ENCODE results near the gene ZNF302. TPM values are rescaled to one million over a fixed set of nuclear protein-coding genes. Genes with fewer than 3 reads are reported as not detected.

ZNF302 gene
- polyA plus RNA-seq, 1 experiment = 29.1 TPM

GRCh38 chr19:34645551-34645950 lies 31.9 kb upstream of the ZNF302 start:
- no peaks in the 10 kb centered on the region; the same call in 1 of the 2 replicates for H3K9me3 ChIP-seq (ENCODE audit: control insufficient read depth, insufficient read depth, low read length)
- TF ChIP-seq CTCF (IDR thresholded peaks at IDR 0.05; ENCODE audit: low read depth, low read length) = no peak
- no peak overlapping the region for H3K4me3 ChIP-seq (ENCODE audit: low read depth, low read length)
- no peaks in the 10 kb centered on the region for H3K27me3 ChIP-seq (ENCODE audit: control insufficient read depth, insufficient read depth, low read length)
- no peak overlapping the region for H3K27ac ChIP-seq (ENCODE audit: low read depth, low read length)
- CTCF ChIA-PET = interaction anchor here (1.1 kb wide), 1 partner anchor 66 kb away, joined by 3 read pairs; no protein-coding TSS in a partner anchor
- POLR2A ChIA-PET = no interaction called here
- no peak for DNase-seq (ENCODE audit: low read depth, low spot score)

DNA sequence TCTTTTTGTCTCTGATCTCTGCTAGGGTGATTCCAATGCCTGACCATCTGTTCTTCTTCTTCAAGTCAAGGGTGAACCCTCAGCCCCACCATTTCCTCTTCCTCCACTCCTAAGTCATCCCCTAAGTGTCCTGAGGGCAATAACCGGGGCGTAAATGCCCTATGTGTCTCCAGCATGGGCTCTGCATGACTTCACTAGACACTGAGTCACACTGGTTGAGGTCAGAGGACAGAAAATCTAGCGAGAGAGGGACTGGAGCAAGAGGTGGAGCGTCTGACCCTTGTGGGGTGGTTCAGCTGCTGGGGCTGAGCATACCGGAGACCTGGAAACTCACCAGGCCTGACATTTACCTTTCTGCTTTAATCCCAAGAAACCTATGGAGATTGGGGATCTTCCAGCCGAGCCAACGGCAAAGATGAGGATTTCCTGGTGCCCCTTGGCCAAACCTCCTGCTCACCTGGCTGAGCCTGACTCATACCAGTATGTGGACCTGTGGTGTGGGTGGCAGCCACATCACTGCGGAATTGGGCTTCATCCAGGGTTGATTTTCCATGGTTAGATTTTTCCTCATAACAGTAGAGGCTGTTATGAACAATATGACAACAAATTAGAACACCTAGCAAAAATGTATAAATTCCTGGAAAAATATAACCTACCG lies 27.5 kb upstream of the ZNF302 start:
- ChIA-PET POLR2A (no interaction called here), CTCF (no interaction called here)
- H3K27ac ChIP-seq (ENCODE audit: low read depth, low read length) = no peak overlapping the region
- no peak for DNase-seq (ENCODE audit: low read depth, low spot score)
- H3K4me3 ChIP-seq (ENCODE audit: low read depth, low read length) = no peak overlapping the region
- H3K27me3 ChIP-seq (ENCODE audit: control insufficient read depth, insufficient read depth, low read length) = no peaks in the 10 kb centered on the region
- no peaks in the 10 kb centered on the region; the same call in 1 of the 2 replicates for H3K9me3 ChIP-seq (ENCODE audit: control insufficient read depth, insufficient read depth, low read length)
- no peak for TF ChIP-seq CTCF (IDR thresholded peaks at IDR 0.05; ENCODE audit: low read depth, low read length)

- H3K9me3 ChIP-seq (ENCODE audit: control insufficient read depth, insufficient read depth, low read length) = no peaks in the 10 kb centered on the region; the same call in 1 of the 2 replicates
- DNase-seq (ENCODE audit: low read depth, low spot score) = no peak
- CTCF ChIA-PET = interaction anchor here (1.0 to 5.0 kb wide), 2 partner anchors 13 to 61 kb away, joined by 4 to 22 read pairs; no protein-coding TSS in a partner anchor
- no peak overlapping the region for H3K27ac ChIP-seq (ENCODE audit: low read depth, low read length)
- no peaks in the 10 kb centered on the region for H3K27me3 ChIP-seq (ENCODE audit: control insufficient read depth, insufficient read depth, low read length)
- no peak for TF ChIP-seq CTCF (IDR thresholded peaks at IDR 0.05; ENCODE audit: low read depth, low read length)
- no peak overlapping the region for H3K4me3 ChIP-seq (ENCODE audit: low read depth, low read length)
- POLR2A ChIA-PET = no interaction called here
Measured at GRCh38 chr19:34651747-34652146, 25.7 kb upstream of the ZNF302 start.

GRCh38 chr19:34654796-34655195 lies 22.7 kb upstream of the ZNF302 start:
- ChIA-PET POLR2A (no interaction called here), CTCF (interaction anchor here (5.0 kb wide), 1 partner anchor 16 kb away, joined by 22 read pairs; no protein-coding TSS in a partner anchor)
- Histone ChIP-seq H3K27ac (ENCODE audit: low read depth, low read length) (no peak overlapping the region), H3K4me3 (ENCODE audit: low read depth, low read length) (no peak overlapping the region), H3K9me3 (ENCODE audit: control insufficient read depth, insufficient read depth, low read length) (no peaks in the 10 kb centered on the region; the same call in 1 of the 2 replicates), H3K27me3 (ENCODE audit: control insufficient read depth, insufficient read depth, low read length) (no peaks in the 10 kb centered on the region)
- DNase-seq (ENCODE audit: low read depth, low spot score) = no peak
- no peak for TF ChIP-seq CTCF (IDR thresholded peaks at IDR 0.05; ENCODE audit: low read depth, low read length)

GRCh38 chr19:34655651-34656050 lies 21.8 kb upstream of the ZNF302 start:
- Histone ChIP-seq H3K27me3 (ENCODE audit: control insufficient read depth, insufficient read depth, low read length) (no peaks in the 10 kb centered on the region), H3K9me3 (ENCODE audit: control insufficient read depth, insufficient read depth, low read length) (no peaks in the 10 kb centered on the region), H3K4me3 (ENCODE audit: low read depth, low read length) (no peak overlapping the region), H3K27ac (ENCODE audit: low read depth, low read length) (no peak overlapping the region)
- POLR2A ChIA-PET = no interaction called here
- DNase-seq (ENCODE audit: low read depth, low spot score) = no peak
- CTCF ChIA-PET = interaction anchor here (5.0 kb wide), 1 partner anchor 17 kb away, joined by 22 read pairs; no protein-coding TSS in a partner anchor
- TF ChIP-seq CTCF (IDR thresholded peaks at IDR 0.05; ENCODE audit: low read depth, low read length) = no peak

Data from AG04450 (cell line).